ENCODE measurements around the gene TYK2.
"Not testable (repeated sequence)": the region's sequence is repeated elsewhere in the genome, so short reads cannot be mapped to it uniquely, and the experiment has no call there.

Gene TYK2

DNA sequence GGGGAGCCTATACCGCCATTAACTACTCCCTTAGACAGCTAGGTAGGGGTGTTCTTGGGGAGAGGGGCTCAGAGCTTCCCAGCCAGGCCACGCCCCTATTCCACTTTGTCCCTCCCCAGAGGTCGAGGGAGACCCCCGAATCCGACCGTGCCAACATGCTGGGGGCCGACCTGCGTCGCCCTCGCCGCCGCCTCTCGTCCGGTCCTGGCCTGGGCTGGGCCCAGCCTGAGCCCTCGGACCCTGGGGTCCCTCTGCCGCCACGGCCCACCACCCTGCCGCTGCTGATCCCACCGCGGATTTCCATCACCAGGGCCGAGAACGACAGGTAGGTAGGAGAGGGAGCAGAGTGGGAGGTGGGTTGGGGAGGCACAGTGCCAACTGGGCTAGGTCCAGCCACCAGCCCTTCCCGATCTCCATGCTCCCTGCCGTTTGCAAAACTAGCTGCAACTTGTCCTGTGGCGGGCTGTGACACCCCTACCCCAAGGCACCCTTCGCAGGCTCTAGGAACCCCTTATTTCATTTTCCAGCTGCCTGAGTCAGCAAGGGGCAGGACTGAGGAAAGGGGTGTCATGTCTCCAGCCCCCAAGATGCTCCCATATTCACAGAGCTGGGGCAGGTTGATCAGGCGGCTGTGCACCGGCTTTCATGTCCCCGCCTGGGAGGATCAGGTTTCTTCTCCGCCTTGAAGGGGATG, 37.3 kb upstream of the TYK2 start:
- DNase-seq: no peak
- Mint-ChIP-seq H3K27ac (no peak overlapping the region), H3K9me3 (no peaks in the 10 kb centered on the region), H3K4me3 (peak overlapping the region; percentile 69), H3K4me1 (peaks cover 66% of the 10 kb centered on the region), H3K36me3 (ENCODE audit: low read depth) (peaks cover 6% of the 10 kb centered on the region), H3K27me3 (peaks cover 43% of the 10 kb centered on the region)
- no peak for ATAC-seq

DNA sequence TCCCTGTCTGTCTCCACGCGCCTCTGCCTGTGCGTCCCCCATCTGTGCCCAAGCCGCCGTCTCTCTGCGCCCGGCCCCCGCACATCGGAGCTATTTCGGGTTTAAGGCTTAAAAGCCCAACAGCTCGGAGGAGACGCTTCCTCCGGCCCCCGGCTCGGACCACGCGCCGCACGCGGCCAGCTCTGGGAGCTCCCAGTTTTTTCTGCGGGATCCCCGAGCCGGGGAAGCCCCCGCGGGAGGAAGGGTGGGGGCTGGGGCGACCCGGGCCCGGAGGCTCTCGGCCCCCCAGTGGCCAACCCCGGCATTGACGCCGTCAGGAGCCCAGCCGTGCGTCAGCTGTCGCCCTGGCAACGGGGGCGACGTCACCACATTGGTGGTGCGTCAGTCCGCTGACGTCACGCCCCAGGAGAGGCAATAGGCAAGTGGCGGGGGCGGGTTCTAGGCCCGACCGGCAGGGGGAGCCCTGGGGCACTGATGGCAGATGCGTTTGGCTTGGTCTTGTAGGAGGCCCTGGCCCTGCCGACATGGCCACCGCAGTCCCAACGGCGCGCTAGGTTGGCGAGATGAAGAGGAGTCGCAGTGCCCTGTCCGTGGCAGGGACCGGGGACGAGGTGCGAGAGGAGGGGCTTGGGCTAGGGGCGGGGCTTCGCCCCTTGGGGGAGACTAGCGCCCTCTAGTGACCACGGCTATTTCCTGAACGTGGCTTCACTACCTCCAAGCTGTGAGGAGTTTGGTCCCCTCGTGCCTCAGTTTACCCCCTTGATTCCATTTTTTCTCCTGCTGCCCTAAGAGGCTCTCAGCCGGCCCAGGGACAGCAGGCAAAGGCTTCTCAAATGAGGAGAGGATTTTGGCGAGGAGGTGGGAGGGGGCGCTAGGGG, 36.2 kb upstream of the TYK2 start:
- peak overlapping the region; percentile 87 for H3K27ac Mint-ChIP-seq
- peak; percentile 97 for DNase-seq
- ATAC-seq: peak; percentile 48
- peaks cover 6% of the 10 kb centered on the region for H3K36me3 Mint-ChIP-seq (ENCODE audit: low read depth)
- peaks cover 33% of the 10 kb centered on the region for H3K27me3 Mint-ChIP-seq
- H3K9me3 Mint-ChIP-seq: no peaks in the 10 kb centered on the region
- peaks cover 69% of the 10 kb centered on the region for H3K4me1 Mint-ChIP-seq
- peak overlapping the region; percentile 72 for H3K4me3 Mint-ChIP-seq

DNA sequence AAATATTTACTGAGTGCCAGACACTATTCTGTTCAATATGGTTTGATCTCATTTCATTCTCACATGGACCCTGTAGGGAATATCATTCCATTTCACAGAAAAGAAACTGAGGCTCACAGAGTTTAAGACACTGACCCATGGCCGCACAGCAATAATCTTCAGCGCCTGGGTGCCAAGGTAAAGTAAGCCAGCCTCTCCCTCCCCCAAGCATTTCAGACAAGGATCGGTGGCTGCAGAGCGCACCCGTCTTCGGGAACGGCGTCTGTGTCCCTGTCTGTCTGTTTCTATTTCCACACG, 35.7 kb upstream of the TYK2 start:
- ATAC-seq: no peak

DNA sequence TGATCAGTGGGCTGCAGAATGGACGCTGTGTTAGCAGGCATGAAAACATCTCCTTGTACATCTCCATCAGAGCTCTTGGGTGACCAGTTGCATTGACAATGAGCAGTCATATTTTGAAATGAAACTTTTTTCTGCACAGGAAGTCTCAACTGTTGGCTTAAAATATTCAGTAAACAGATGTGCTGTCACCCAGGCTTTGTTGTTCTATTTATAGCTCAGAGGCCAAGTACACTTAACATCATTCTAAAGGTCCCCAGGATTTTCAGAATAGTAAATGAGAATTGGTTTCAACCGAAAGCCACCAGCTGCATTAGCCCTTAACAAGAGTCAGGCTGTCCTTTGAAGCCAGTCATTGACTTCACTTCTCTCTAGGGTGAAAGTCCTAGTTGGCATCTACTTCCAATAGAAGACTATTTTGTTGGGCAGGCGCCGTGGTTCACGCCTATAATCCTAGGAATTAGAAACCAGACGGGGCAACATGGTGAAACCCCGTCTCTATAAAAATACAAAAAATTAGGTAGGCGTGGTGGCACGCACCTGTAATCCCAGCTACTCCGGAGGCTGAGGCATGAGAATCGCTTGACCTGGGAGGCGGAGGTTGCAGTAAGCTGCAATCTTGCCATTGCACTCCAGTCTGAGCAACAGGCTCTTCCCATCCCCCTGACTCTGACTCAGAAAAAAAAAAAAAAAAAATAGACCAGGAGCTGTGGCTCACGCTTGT, 32.0 kb upstream of the TYK2 start:
- Mint-ChIP-seq H3K9me3 (no peaks in the 10 kb centered on the region), H3K27me3 (peaks cover 6% of the 10 kb centered on the region), H3K36me3 (ENCODE audit: low read depth) (peaks cover 3% of the 10 kb centered on the region), H3K4me1 (peaks cover 79% of the 10 kb centered on the region), H3K4me3 (peak overlapping the region; percentile 11), H3K27ac (peak overlapping the region; percentile 80)
- ATAC-seq: peak; percentile 21
- DNase-seq: no peak

More for the DNA sequence above, 35.7 kb upstream of the TYK2 start:
- Mint-ChIP-seq H3K27ac (peak overlapping the region; percentile 87), H3K9me3 (no peaks in the 10 kb centered on the region), H3K27me3 (peaks cover 27% of the 10 kb centered on the region), H3K4me3 (peak overlapping the region; percentile 72), H3K36me3 (ENCODE audit: low read depth) (peaks cover 6% of the 10 kb centered on the region), H3K4me1 (peaks cover 69% of the 10 kb centered on the region)
- no peak for DNase-seq

DNA sequence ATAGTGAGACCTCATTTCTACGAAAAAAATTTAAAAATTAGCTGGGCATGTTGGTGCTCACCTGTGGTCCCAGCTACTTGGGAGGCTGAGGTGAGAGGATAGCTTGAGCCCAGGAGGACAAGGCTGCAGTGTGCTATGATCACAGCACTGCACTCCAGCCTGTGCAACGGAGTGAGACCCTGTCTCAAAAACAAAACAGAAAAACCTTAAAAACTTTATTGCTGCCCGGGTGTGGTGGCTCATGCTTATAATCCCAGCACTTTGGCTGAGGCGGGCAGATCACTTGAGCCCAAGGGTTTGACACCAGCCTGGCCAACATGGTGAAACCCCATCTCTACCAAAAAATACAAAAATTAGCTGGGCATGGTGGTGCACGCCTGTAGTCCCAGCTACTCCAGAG, 30.9 kb upstream of the TYK2 start:
- DNase-seq, H3K27ac Mint-ChIP-seq: not testable (repeated sequence)

DNA sequence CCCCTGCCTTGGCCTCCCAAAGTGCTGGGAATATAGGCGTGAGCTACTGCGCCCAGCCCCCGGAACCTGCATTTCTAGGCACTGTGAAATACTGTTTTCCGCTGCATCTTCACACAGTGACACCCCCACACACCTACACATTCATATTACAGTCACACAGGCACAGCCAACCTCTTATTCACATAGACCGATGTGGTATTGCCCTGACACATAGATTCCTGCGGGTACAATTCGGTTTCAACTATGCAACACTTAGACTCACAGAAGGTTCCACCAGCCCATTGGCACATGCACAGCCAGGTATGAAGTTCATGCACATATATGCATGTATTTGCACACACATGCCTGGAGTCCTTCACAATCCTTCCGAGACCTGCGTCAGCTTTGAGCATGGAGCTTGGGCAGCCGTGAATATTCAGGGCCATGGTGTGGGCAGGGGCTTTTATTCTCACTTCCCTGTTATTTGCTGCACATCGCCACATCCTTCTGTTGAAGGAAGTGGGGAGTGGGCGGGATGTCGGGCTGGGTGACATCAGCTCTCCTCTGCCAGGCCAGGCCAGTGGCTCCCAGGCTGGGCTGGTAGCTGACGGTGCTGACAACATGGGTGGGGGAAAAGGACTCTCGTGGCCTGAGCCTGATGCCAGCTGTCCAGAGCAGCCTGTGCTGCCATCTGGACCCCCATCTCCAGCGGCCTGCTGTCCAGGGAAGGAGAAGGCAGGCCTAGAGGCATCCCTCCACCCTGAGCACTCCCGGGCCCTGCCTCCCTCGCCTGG, 28.3 kb upstream of the TYK2 start:
- Mint-ChIP-seq H3K27me3 (no peaks in the 10 kb centered on the region), H3K4me3 (peak overlapping the region; percentile 52), H3K27ac (peak overlapping the region; percentile 82), H3K4me1 (peaks cover 86% of the 10 kb centered on the region), H3K9me3 (no peaks in the 10 kb centered on the region), H3K36me3 (ENCODE audit: low read depth) (no peaks in the 10 kb centered on the region)
- DNase-seq: peak; percentile 77
- ATAC-seq: peak; percentile 75

More for the DNA sequence above, 30.9 kb upstream of the TYK2 start:
- H3K36me3 Mint-ChIP-seq (ENCODE audit: low read depth); ATAC-seq; H3K9me3 Mint-ChIP-seq; H3K4me3 Mint-ChIP-seq; H3K27me3 Mint-ChIP-seq: not testable (repeated sequence)
- H3K4me1 Mint-ChIP-seq: peaks cover 81% of the 10 kb centered on the region

DNA sequence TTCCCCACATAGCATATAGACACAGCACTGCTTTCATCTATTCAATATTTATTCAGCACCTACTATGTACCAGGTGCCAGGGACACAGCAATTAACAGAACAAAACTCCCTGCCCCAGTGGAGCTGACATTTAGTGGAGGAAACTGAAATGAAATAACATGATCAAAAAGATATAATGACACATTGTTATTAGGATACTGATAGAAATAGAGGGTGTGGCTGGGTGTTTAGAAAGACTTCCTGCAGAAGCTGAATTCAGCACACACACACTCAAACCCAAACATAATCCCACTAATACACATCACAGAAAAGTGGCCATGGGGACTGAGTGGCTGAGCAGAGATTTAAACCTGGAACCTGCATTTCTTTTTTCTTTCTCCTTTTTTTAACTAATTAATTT, 26.7 kb upstream of the TYK2 start:
- ATAC-seq: no peak
- Mint-ChIP-seq H3K27me3 (no peaks in the 10 kb centered on the region), H3K4me1 (peaks cover 78% of the 10 kb centered on the region), H3K27ac (peak overlapping the region; percentile 37), H3K4me3 (no peak overlapping the region), H3K9me3 (no peaks in the 10 kb centered on the region), H3K36me3 (ENCODE audit: low read depth) (peaks cover 9% of the 10 kb centered on the region)
- DNase-seq: no peak

DNA sequence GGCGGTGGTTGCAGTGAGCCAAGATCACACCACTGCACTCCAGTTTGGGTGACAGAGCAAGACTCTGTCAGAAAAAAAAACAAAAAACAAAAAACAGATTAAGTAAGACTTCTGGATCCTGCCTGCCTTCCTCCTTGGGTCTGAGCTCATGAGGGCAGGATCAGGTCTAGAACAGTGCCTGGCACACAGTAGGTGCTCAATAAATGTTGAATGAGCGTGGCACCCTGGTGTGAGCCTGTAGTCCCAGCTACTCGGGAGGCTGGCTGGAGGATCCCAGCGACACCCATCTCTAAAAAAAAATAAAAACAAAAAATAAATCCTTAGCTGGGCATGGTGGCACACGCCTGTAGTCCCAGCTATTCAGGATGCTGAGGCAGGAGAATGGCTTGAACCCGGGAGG, 25.8 kb upstream of the TYK2 start:
- ATAC-seq: no peak
- DNase-seq: no peak
- H3K4me1 Mint-ChIP-seq: peaks cover 77% of the 10 kb centered on the region
- H3K36me3 Mint-ChIP-seq (ENCODE audit: low read depth): peaks cover 16% of the 10 kb centered on the region
- no peaks in the 10 kb centered on the region for H3K27me3 Mint-ChIP-seq
- H3K9me3 Mint-ChIP-seq: no peaks in the 10 kb centered on the region
- H3K4me3 Mint-ChIP-seq: no peak overlapping the region
- no peak overlapping the region for H3K27ac Mint-ChIP-seq

DNA sequence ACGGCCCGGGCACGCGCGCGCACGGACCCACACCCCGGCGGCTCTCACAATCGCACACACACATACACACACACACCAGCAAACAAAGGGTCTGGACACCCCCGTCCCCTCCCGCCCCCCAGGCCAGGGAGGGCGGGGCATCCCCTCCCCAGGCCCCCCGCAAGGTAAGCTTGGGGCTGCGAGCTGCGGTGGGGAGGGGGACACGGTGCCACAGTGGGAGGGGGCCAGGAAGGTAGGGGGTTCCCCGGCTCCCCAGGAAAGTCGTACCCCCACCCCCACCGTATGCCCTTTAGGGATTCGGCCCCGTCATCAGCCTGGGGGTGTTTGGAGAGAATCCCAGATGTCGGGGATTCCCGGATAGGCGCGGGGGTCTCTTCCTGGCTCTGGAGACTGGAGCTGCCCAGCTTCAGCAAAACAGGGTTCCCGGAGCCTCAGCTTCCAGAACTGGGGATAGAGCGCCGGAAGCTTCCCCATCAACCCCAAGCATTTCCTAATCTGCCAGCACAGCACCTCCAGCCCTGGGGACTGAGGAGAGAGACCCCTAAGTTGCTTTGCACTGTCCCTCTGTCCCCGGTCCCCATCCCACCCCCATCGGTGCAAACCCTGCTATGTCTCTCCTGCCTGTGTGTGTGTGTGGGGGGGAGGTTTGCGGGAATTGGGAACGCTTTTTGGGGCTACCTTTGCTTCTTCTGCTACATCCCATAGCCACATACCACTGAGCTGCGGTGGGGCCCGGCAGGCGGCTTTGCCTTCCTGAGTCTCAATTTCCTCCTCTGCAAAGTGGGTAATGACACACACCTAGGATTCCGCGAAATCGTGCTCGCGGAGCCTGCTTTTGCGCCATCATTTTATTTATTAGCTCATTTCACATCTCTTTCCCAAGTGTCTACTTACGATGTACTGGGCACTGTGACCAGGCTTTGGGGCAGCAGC, 24.8 kb upstream of the TYK2 start:
- Mint-ChIP-seq H3K9me3 (no peaks in the 10 kb centered on the region), H3K4me1 (peaks cover 78% of the 10 kb centered on the region), H3K27ac (peak overlapping the region; percentile 93), H3K4me3 (peak overlapping the region; percentile 98), H3K27me3 (no peaks in the 10 kb centered on the region), H3K36me3 (ENCODE audit: low read depth) (peaks cover 22% of the 10 kb centered on the region)
- ATAC-seq (no peak), DNase-seq (peak; percentile 68)

DNA sequence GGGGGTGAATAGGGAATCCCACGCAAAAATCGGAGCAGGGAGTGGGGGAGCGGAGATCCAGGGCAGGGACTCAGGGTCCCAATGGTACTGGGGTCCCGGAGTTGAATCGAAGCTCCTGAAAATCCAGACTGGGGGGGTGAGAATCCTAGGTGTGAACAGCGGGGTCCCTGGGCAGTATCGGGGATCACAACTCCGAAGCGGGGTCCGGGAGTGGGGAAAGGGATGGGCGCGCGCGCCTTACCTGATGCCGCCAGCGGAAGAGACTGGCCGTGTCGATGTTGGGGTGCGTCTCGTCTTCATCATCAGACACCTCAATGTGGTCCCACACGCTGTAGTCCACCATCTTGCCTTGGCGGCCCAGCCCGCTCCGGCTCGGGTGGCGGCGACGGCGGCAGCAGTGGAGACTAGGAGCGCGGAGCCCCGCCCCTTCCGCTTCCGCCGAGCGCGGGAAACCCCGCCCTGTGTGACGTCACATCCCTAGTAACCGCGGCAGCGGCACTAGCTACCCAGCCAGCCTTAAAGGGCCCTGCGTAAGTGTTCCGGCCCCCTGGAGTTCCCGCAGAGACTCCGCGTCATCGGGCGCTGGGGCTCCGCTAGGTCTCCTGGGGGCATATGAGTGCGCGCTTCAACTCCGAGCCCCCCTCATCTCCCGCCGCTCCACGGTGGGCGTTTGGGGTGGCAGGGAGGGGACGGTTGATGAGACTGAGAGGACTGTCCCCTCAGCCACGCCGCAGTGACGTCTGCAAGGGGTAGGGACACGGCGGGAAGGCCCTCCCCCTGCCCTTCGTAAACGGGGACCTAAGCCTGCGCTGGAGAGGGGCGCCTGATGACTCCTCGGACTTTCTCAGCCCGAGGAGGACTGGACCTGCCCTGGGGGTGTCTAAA, 23.0 kb upstream of the TYK2 start, which contains the start of gene CDC37:
Gene CDC37 (minus strand): TSS at position 406 of the 885 bp plus-strand sequence. CDS start 63 bp downstream, at position 343.
- Mint-ChIP-seq H3K36me3 (ENCODE audit: low read depth) (peaks cover 28% of the 10 kb centered on the region), H3K27me3 (no peaks in the 10 kb centered on the region), H3K4me3 (peak within 1 kb of the TSS; percentile 98), H3K27ac (peak within 1 kb of the TSS; percentile 93), H3K4me1 (peaks cover 66% of the 10 kb centered on the region), H3K9me3 (no peaks in the 10 kb centered on the region)
- ATAC-seq (peak; percentile 81), DNase-seq (peak; percentile 100)

DNA sequence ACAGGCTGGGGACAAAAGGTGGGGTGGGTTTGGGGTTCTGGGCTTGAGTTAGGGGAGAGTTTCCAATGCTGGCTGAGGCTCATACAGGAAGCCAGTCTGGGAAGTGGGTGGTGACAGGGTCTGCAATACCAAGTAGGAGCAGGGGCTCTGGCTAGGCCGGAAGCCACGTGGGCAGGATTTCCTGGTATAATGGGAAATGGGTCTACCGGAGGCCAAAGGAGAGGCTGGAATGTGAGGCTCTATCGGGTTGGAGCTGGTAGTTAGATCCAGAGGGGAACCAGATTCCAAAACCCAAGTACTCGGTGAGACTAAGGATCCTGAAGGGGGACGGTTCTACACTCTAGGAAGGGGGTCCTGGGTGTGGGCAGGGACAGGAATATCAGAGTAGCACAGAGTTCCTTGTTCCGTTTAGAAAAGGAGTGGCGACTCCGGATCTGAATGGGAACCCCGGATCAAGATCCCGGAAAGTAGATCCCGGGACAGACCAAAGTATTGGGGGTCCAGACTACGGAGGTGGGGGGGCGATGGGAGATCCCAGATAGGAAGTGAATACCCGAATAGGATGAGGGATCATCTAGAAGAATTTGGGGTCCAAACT, 22.2 kb upstream of the TYK2 start:
- ATAC-seq (no peak), DNase-seq (no peak)
- H3K27me3 Mint-ChIP-seq: no peaks in the 10 kb centered on the region
- no peaks in the 10 kb centered on the region for H3K9me3 Mint-ChIP-seq
- peak overlapping the region; percentile 93 for H3K27ac Mint-ChIP-seq
- peaks cover 64% of the 10 kb centered on the region for H3K4me1 Mint-ChIP-seq
- H3K36me3 Mint-ChIP-seq (ENCODE audit: low read depth): peaks cover 36% of the 10 kb centered on the region
- peak overlapping the region; percentile 98 for H3K4me3 Mint-ChIP-seq

DNA sequence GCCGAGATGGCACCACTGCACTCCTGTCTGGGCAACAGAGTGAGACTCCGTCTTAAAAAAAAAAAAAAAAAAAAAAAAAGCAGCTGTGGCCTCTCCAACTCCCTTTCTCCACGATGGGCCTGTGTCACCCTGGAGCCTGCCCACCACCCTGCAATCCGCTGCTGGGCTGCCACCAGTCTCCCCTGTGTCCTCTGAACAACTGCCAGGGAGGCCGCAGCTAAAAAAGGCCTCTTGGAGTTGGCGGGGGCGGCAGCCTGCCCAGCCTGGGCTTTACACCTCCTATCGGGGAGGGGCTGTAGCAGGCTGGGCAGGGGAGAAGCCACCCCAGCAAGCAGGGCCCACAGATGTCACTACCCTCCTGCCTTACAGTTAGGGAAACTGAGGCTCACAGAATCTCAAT, 19.5 kb upstream of the TYK2 start:
- no peak for ATAC-seq
- H3K36me3 Mint-ChIP-seq (ENCODE audit: low read depth): peaks cover 51% of the 10 kb centered on the region
- no peak overlapping the region for H3K27ac Mint-ChIP-seq
- no peaks in the 10 kb centered on the region for H3K9me3 Mint-ChIP-seq
- no peak for DNase-seq
- peaks cover 42% of the 10 kb centered on the region for H3K4me1 Mint-ChIP-seq
- H3K4me3 Mint-ChIP-seq: no peak overlapping the region
- H3K27me3 Mint-ChIP-seq: no peaks in the 10 kb centered on the region
